Measurements from ENCODE around the gene ZNF71.

DNA sequence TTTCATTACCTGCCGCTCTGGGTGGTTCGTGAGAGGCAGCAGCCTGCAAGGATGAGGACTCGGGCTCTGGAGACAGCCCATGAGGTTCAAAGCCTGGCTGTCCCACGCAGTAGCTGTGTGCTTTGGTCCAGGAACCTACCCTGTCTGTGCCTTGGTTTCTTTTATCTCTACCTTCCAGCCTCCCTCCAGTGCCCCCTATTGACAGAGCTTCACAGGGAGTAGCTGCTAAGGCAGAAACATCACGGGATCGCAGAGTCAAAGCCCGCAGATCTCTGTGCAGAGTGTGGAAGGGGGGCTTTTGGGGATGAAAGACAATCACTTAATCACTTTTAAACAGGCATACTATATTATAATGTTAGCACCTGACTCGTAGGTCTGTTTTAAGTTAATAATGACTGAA is 16.2 kb downstream of the ZNF71 start:
- no peak for TF ChIP-seq EP300 (IDR thresholded peaks at IDR 0.05)
- TF ChIP-seq, protein P1, sequence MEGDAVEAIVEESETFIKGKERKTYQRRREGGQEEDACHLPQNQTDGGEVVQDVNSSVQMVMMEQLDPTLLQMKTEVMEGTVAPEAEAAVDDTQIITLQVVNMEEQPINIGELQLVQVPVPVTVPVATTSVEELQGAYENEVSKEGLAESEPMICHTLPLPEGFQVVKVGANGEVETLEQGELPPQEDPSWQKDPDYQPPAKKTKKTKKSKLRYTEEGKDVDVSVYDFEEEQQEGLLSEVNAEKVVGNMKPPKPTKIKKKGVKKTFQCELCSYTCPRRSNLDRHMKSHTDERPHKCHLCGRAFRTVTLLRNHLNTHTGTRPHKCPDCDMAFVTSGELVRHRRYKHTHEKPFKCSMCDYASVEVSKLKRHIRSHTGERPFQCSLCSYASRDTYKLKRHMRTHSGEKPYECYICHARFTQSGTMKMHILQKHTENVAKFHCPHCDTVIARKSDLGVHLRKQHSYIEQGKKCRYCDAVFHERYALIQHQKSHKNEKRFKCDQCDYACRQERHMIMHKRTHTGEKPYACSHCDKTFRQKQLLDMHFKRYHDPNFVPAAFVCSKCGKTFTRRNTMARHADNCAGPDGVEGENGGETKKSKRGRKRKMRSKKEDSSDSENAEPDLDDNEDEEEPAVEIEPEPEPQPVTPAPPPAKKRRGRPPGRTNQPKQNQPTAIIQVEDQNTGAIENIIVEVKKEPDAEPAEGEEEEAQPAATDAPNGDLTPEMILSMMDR (IDR thresholded peaks at IDR 0.05): no peak
- no peak for TF ChIP-seq POLR2AphosphoS5 (IDR thresholded peaks at IDR 0.05)
- TF ChIP-seq POLR2A (IDR thresholded peaks at IDR 0.05): no peak
